OCI-LY3 (cell line): ENCODE measurements around the gene KRT73.

Experiments
- H2AFZ ChIP-seq: fragments of 200-600, 300-600 bp; shearing (Covaris generic); 2 replicates; pipeline ENCODE4 v1.6.0; 2014; ENCODE audit warnings: antibody characterized with exemption, low read depth, low read length
- H3K27ac ChIP-seq: fragments of 200-600, 300-600 bp; sonication (generic); 2 replicates; pipeline ENCODE4 v1.5.1; 2014; ENCODE audit warnings: mild to moderate bottlenecking, low read length, moderate library complexity, mixed read lengths
- H3K27me3 ChIP-seq: fragments of 200-600, 300-600 bp; sonication (generic); 2 replicates; pipeline ENCODE4 v1.6.1; 2014; ENCODE audit warnings: low read depth, low read length, mixed read lengths
- H3K36me3 ChIP-seq: fragments of 200-600, 300-600 bp; sonication (generic); replicated peaks from 2 replicates; pipeline ENCODE3; 2014; ENCODE audit warnings: low read depth, low read length, mixed read lengths
- H3K4me1 ChIP-seq: fragments of 300-600, 200-600 bp; sonication (generic); 2 replicates; pipeline ENCODE4 v1.6.1; 2014; ENCODE audit warnings: low read length, mixed read lengths
- H3K4me2 ChIP-seq: fragments of 200-600, 300-600 bp; sonication (generic); 2 replicates; pipeline ENCODE4 v1.6.1; 2014; ENCODE audit warnings: low read length, mixed read lengths
- H3K4me3 ChIP-seq: fragments of 300-600, 200-600 bp; sonication (generic); 2 replicates; pipeline ENCODE4 v1.5.1; 2014; ENCODE audit warnings: antibody characterized with exemption, mild to moderate bottlenecking, low read length, moderate library complexity
- H3K79me2 ChIP-seq: fragments of 300-600, 200-600 bp; shearing (Covaris generic); 2 replicates; pipeline ENCODE4 v1.6.1; 2014; ENCODE audit warnings: mild to moderate bottlenecking, low read length, mixed read lengths
- H3K9ac ChIP-seq: fragments of 300-600, 200-600 bp; shearing (Covaris generic); 2 replicates; pipeline ENCODE4 v1.6.0; 2014; ENCODE audit warnings: mild to moderate bottlenecking, low read length, moderate library complexity
- H3K9me3 ChIP-seq: fragments of 200-600, 300-600 bp; shearing (Covaris generic); 2 replicates; pipeline ENCODE4 v1.6.1; 2014; ENCODE audit warnings: low read length, mixed read lengths; ENCODE audit not compliant: insufficient read depth
- H4K20me1 ChIP-seq: fragments of 200-600, 300-600 bp; sonication (generic); 2 replicates; pipeline ENCODE4 v1.6.1; 2016; ENCODE audit warnings: low read length, mixed read lengths; ENCODE audit not compliant: insufficient read depth
- EZH2phosphoT487 ChIP-seq: fragments of 200-600 bp; shearing (Covaris generic); IDR thresholded peaks from 2 replicates; pipeline ENCODE4 v1.6.1; 2018; ENCODE audit warnings: antibody characterized with exemption, mixed run types, low read depth
- TF ChIP-seq, protein P1 (sequence below): fragments of 200-600, 300-600 bp; sonication (generic); IDR thresholded peaks from 2 replicates; pipeline ENCODE4 v1.5.1; 2014; ENCODE audit warnings: antibody characterized with exemption, low read length, low read depth

The KRT73 gene

GRCh38 chr12:52657250-52657902 lies 39.0 kb upstream of the KRT73 start:
- Histone ChIP-seq H3K9me3 (no peaks in the 10 kb centered on the region), H3K27me3 (peaks cover 51% of the 10 kb centered on the region), H2AFZ (no peak overlapping the region)

DNA sequence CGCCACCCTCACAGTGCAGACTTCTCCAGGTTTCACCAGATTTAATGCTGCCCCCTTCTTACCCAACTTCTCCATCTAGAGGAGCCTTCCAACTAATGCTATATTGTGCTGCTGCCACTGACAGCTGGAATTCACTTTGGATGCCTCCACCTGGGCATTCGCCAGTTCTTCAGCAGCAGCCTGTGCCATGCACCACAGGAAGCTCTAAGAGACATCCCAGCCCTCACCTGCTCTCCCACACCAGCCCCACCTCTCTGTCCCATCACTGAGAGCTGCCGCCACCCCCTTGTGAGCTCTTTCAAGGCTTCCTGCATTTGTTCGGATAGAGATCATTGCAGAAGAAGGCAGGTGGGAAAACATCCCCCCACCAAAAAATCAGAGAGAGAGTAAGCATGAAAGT lies 38.3 kb upstream of the KRT73 start:
- TF ChIP-seq EZH2phosphoT487, result no peak
- TF ChIP-seq, protein P1, sequence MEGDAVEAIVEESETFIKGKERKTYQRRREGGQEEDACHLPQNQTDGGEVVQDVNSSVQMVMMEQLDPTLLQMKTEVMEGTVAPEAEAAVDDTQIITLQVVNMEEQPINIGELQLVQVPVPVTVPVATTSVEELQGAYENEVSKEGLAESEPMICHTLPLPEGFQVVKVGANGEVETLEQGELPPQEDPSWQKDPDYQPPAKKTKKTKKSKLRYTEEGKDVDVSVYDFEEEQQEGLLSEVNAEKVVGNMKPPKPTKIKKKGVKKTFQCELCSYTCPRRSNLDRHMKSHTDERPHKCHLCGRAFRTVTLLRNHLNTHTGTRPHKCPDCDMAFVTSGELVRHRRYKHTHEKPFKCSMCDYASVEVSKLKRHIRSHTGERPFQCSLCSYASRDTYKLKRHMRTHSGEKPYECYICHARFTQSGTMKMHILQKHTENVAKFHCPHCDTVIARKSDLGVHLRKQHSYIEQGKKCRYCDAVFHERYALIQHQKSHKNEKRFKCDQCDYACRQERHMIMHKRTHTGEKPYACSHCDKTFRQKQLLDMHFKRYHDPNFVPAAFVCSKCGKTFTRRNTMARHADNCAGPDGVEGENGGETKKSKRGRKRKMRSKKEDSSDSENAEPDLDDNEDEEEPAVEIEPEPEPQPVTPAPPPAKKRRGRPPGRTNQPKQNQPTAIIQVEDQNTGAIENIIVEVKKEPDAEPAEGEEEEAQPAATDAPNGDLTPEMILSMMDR, result no peak
- Histone ChIP-seq H3K9me3 (no peaks in the 10 kb centered on the region), H4K20me1 (no peaks in the 10 kb centered on the region), H3K27ac (no peak overlapping the region), H3K79me2 (no peaks in the 10 kb centered on the region), H3K36me3 (no peaks in the 10 kb centered on the region), H3K27me3 (peaks cover 48% of the 10 kb centered on the region), H3K4me3 (no peak overlapping the region), H3K4me2 (no peak overlapping the region), H2AFZ (no peak overlapping the region), H3K4me1 (no peaks in the 10 kb centered on the region), H3K9ac (no peak overlapping the region)

More at GRCh38 chr12:52657250-52657902, 39.0 kb upstream of the KRT73 start:
- H3K4me2 ChIP-seq, result no peak overlapping the region
- H3K9ac ChIP-seq, result no peak overlapping the region
- TF ChIP-seq, protein P1, result no peak
- TF ChIP-seq EZH2phosphoT487, result no peak
- no peak overlapping the region for H3K27ac ChIP-seq
- no peaks in the 10 kb centered on the region for H3K79me2 ChIP-seq
- no peaks in the 10 kb centered on the region for H3K36me3 ChIP-seq
- no peaks in the 10 kb centered on the region for H4K20me1 ChIP-seq
- no peak overlapping the region for H3K4me3 ChIP-seq
- H3K4me1 ChIP-seq, result no peaks in the 10 kb centered on the region

DNA sequence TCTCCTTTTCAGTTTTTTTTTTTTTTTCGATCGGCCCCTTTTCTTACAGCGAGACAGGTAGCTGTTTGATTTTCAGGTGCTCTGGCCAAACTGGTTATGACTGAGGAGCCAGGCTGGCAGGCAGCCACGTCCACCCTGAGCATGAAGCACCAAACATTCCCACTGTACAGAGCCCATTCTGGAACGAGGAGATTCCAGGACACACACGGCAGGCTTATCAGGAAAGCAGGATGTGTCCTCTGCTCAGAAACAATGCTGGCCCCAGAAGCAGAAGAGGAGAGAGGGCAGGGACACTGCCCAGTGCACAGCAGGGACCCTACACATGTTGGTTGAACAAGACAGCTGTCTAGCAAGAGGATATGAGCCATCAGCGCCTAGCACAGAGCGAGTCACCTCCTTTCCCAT lies 37.4 kb upstream of the KRT73 start:
- no peaks in the 10 kb centered on the region for H3K4me1 ChIP-seq
- no peaks in the 10 kb centered on the region for H3K9me3 ChIP-seq
- no peaks in the 10 kb centered on the region for H3K79me2 ChIP-seq
- no peak overlapping the region for H3K9ac ChIP-seq
- H3K27ac ChIP-seq, result no peak overlapping the region
- TF ChIP-seq EZH2phosphoT487, result no peak
- TF ChIP-seq, protein P1, result no peak
- no peaks in the 10 kb centered on the region for H4K20me1 ChIP-seq
- H3K4me2 ChIP-seq, result no peak overlapping the region
- no peak overlapping the region for H2AFZ ChIP-seq
- no peaks in the 10 kb centered on the region for H3K36me3 ChIP-seq
- no peak overlapping the region for H3K4me3 ChIP-seq
- H3K27me3 ChIP-seq, result peaks cover 48% of the 10 kb centered on the region

DNA sequence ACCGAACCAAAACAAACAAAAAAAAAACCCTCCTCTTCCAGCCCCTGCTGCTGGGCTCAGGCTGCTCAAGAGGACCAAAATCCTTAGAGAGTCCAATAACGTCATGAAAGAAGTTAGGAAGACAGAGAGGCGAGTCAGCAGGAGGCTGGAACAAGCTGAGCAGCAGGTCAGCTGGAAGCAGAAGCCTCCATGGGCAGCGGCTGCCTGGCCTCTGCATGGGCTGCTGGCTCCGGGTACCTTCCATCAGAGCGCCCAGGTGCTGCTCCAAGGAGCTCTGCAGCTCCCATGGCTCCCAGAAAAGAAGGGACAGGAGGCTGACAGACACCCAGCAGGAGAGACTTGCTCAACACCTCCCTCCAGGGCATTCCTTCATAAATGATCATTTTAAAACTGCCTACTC lies 36.9 kb upstream of the KRT73 start:
- no peak overlapping the region for H3K4me3 ChIP-seq
- no peak overlapping the region for H3K9ac ChIP-seq
- no peak overlapping the region for H2AFZ ChIP-seq
- H3K36me3 ChIP-seq, result no peaks in the 10 kb centered on the region
- no peaks in the 10 kb centered on the region for H4K20me1 ChIP-seq
- H3K79me2 ChIP-seq, result no peaks in the 10 kb centered on the region
- no peaks in the 10 kb centered on the region for H3K4me1 ChIP-seq
- TF ChIP-seq, protein P1, result no peak
- TF ChIP-seq EZH2phosphoT487, result no peak
- no peaks in the 10 kb centered on the region for H3K9me3 ChIP-seq
- no peak overlapping the region for H3K4me2 ChIP-seq
- no peak overlapping the region for H3K27ac ChIP-seq
- H3K27me3 ChIP-seq, result peaks cover 48% of the 10 kb centered on the region
